HepG2 (cell line): ENCODE data around the gene AGAP1. TPM values are rescaled to one million over a fixed set of nuclear protein-coding genes. Genes with fewer than 3 reads are reported as not detected.

ENCODE experiments used
- ASH2L ChIP-seq: fragments of 300-600, 200-600 bp; sonication (generic); IDR thresholded peaks from 2 replicates; pipeline ENCODE4 v1.7.0; 2017; ENCODE audit warnings: low read depth, mild to moderate bottlenecking, moderate library complexity, mixed read lengths, low read length; ENCODE audit not compliant: insufficient read length
- CC2D1A ChIP-seq: sonication (generic); formaldehyde crosslinking; IDR thresholded peaks from 2 replicates; pipeline ENCODE4 v1.8.1; 2023; ENCODE audit warnings: mild to moderate bottlenecking, missing genetic modification reagents
- CREBL2 ChIP-seq: sonication (generic); formaldehyde crosslinking; IDR thresholded peaks from 2 replicates; pipeline ENCODE4 v1.8.1; 2023; ENCODE audit warnings: missing genetic modification reagents, mild to moderate bottlenecking, borderline replicate concordance
- CSRNP1 ChIP-seq: sonication (generic); formaldehyde crosslinking; IDR thresholded peaks from 2 replicates; pipeline ENCODE4 v1.8.1; 2023; ENCODE audit warnings: mild to moderate bottlenecking, missing genetic modification reagents
- HNF1A ChIP-seq, 2 experiments: sonication (generic) in 1 of 2; formaldehyde crosslinking in 1 of 2; IDR thresholded peaks; 2 replicates each; pipeline versions ENCODE4 v1.4.0 to v1.6.1; 2016 to 2020; ENCODE audit warnings: borderline replicate concordance in 1 of 2, low read depth in 1 of 2, mild to moderate bottlenecking in 1 of 2, missing genetic modification reagents in 1 of 2
- HOXA7 ChIP-seq: sonication (generic); formaldehyde crosslinking; IDR thresholded peaks from 2 replicates; pipeline ENCODE4 v1.8.1; 2022; ENCODE audit warnings: mild to moderate bottlenecking, missing genetic modification reagents, moderate library complexity
- KAT7 ChIP-seq: IDR thresholded peaks from 2 replicates; pipeline ENCODE4 v1.6.1; 2018; ENCODE audit warnings: borderline replicate concordance, missing compliant biosample characterization
- MATR3 ChIP-seq: sonication (generic); formaldehyde crosslinking; IDR thresholded peaks from 2 replicates; pipeline ENCODE4 v1.4.0; 2020; ENCODE audit warnings: missing genetic modification reagents
- MLX ChIP-seq: IDR thresholded peaks from 2 replicates; pipeline ENCODE4 v1.6.1; 2016
- PHF8 ChIP-seq: sonication (generic); formaldehyde crosslinking; IDR thresholded peaks from 2 replicates; pipeline ENCODE4 v1.5.0; 2020; ENCODE audit warnings: missing genetic modification reagents
- SMAD9 ChIP-seq: sonication (generic); formaldehyde crosslinking; IDR thresholded peaks from 2 replicates; pipeline ENCODE4 v1.5.1; 2020; ENCODE audit warnings: mild to moderate bottlenecking, missing genetic modification reagents
- SRSF4 ChIP-seq: fragments of 200-400 bp; formaldehyde crosslinking; IDR thresholded peaks from one replicate; pipeline ENCODE4 v1.6.1; 2018; ENCODE audit warnings: mild to moderate bottlenecking, low read depth, low read length, moderate library complexity; ENCODE audit not compliant: poor library complexity, severe bottlenecking
- TFAP4 ChIP-seq: sonication (generic); IDR thresholded peaks from 2 replicates; pipeline ENCODE4 v1.6.1; 2016; ENCODE audit warnings: low read depth, borderline replicate concordance
- ZBTB3 ChIP-seq: sonication (generic); formaldehyde crosslinking; IDR thresholded peaks from 2 replicates; pipeline ENCODE4 v1.4.0; 2020; ENCODE audit warnings: low read depth, mild to moderate bottlenecking, moderate library complexity, missing genetic modification reagents, borderline replicate concordance
- ZFYVE20 ChIP-seq: sonication (generic); formaldehyde crosslinking; IDR thresholded peaks from 2 replicates; pipeline ENCODE4 v1.8.0; 2023; ENCODE audit warnings: low read depth, mild to moderate bottlenecking, moderate library complexity, missing genetic modification reagents, borderline replicate concordance
- ZNF12 ChIP-seq: sonication (generic); formaldehyde crosslinking; IDR thresholded peaks from 2 replicates; pipeline ENCODE4 v1.5.0; 2020; ENCODE audit warnings: missing genetic modification reagents
- ZNF33B ChIP-seq: sonication (generic); formaldehyde crosslinking; IDR thresholded peaks from 2 replicates; pipeline ENCODE4 v1.5.1; 2020; ENCODE audit warnings: mild to moderate bottlenecking, missing genetic modification reagents
- ZNF501 ChIP-seq: sonication (generic); formaldehyde crosslinking; IDR thresholded peaks from 2 replicates; pipeline ENCODE4 v1.5.1; 2020; ENCODE audit warnings: mild to moderate bottlenecking, moderate library complexity, missing genetic modification reagents
- ZNF569 ChIP-seq: sonication (generic); formaldehyde crosslinking; IDR thresholded peaks from 2 replicates; pipeline ENCODE4 v1.5.0; 2020; ENCODE audit warnings: mild to moderate bottlenecking, missing genetic modification reagents, moderate library complexity, borderline replicate concordance
- ZNF816 ChIP-seq: sonication (generic); formaldehyde crosslinking; IDR thresholded peaks from 2 replicates; pipeline ENCODE4 v1.8.0; 2022; ENCODE audit warnings: missing genetic modification reagents, mild to moderate bottlenecking, borderline replicate concordance
- ZZZ3 ChIP-seq: sonication (generic); formaldehyde crosslinking; IDR thresholded peaks from 2 replicates; pipeline ENCODE4 v1.4.0; 2020; ENCODE audit warnings: missing genetic modification reagents, mild to moderate bottlenecking, borderline replicate concordance
- polyA plus RNA-seq, 8 experiments: library from polyadenylated mRNA; depleted of rRNA in 3 of 8; stranded (reverse) in 7 of 8; unstranded in 1 of 8; fragments of >200 nt; fragmentation: Illumina TruSeq in 4 of 8; extraction: Trizol in 4 of 8; gene quantifications; 2 replicates each; pipeline versions ENCODE4 v1.2.1 to v1.2.3, GENCODE V29; 2011 to 2016; ENCODE audit warnings: low read depth in 4 of 8, missing spikeins in 1 of 8, mixed read lengths in 1 of 8; ENCODE audit not compliant: insufficient read depth in 1 of 8
- total RNA-seq, 5 experiments: library from RNA; depleted of rRNA; stranded (reverse); fragments of >200 nt; fragmentation: Illumina TruSeq; extraction: Trizol; gene quantifications; 2 replicates each; pipeline ENCODE4 v1.2.3, GENCODE V29; 2016; ENCODE audit warnings: low read depth in 1 of 5

AGAP1 gene
- total and polyA plus RNA-seq, 2 of the 13 experiments (the other 11 are each of a cell fraction or from before 2014, with no cell fraction given): 21.2 to 32.7 TPM

GRCh38 chr2:235505181-235505741 lies 11.4 kb downstream of the AGAP1 start (continued):
- no peak for TF ChIP-seq CREBL2 (CRISPR knock-in tag)
- no peak for TF ChIP-seq HOXA7 (CRISPR knock-in tag)
- no peak for TF ChIP-seq ZNF569 (CRISPR knock-in tag)
- no peak for TF ChIP-seq KAT7 (CRISPR knock-in tag)
- TF ChIP-seq CC2D1A: no peak
- TF ChIP-seq ZZZ3 (CRISPR knock-in tag): no peak
- TF ChIP-seq SRSF4: no peak
- TF ChIP-seq ZNF33B (CRISPR knock-in tag): peak; percentile 73; the same call in 1 of the 2 replicates
- peak; percentile 77; the same call in 1 of the 2 replicates for TF ChIP-seq ZNF816
- no peak for TF ChIP-seq ZFYVE20 (CRISPR knock-in tag)
- peak; percentile 45; the same call in 1 of the 2 replicates for TF ChIP-seq TFAP4
- TF ChIP-seq CSRNP1 (CRISPR knock-in tag): 0 out of 2 replicates have a peak, but pooled peaks have one; percentile 32
- TF ChIP-seq ZNF12 (CRISPR knock-in tag): peak; percentile 64; the same call in 1 of the 2 replicates
- TF ChIP-seq PHF8 (CRISPR knock-in tag): peak; percentile 47
- no peak for TF ChIP-seq SMAD9
- peak; percentile 72; the same call in 1 of the 2 replicates for TF ChIP-seq HNF1A (IDR thresholded peaks at IDR 0.05; ENCODE audit: low read depth)
- peak; percentile 65; the same call in 1 of the 2 replicates for TF ChIP-seq HNF1A (CRISPR knock-in tag; IDR thresholded peaks at IDR 0.05; ENCODE audit: borderline replicate concordance)
- TF ChIP-seq MLX: peak; percentile 65; the same call in 1 of the 2 replicates
- TF ChIP-seq ASH2L: no peak
- TF ChIP-seq ZNF501: no peak
- no peak for TF ChIP-seq MATR3 (CRISPR knock-in tag)
- TF ChIP-seq ZBTB3 (CRISPR knock-in tag): peak; percentile 90; the same call in 1 of the 2 replicates
